Measurements from ENCODE around the gene CELF4. TPM values are rescaled to one million over a fixed set of nuclear protein-coding genes. Genes with fewer than 3 reads are reported as not detected.

The CELF4 gene
- total and polyA plus RNA-seq, 7 donors, result 0.60 to 5.0 (median 1.8) TPM; not detected in 1

DNA sequence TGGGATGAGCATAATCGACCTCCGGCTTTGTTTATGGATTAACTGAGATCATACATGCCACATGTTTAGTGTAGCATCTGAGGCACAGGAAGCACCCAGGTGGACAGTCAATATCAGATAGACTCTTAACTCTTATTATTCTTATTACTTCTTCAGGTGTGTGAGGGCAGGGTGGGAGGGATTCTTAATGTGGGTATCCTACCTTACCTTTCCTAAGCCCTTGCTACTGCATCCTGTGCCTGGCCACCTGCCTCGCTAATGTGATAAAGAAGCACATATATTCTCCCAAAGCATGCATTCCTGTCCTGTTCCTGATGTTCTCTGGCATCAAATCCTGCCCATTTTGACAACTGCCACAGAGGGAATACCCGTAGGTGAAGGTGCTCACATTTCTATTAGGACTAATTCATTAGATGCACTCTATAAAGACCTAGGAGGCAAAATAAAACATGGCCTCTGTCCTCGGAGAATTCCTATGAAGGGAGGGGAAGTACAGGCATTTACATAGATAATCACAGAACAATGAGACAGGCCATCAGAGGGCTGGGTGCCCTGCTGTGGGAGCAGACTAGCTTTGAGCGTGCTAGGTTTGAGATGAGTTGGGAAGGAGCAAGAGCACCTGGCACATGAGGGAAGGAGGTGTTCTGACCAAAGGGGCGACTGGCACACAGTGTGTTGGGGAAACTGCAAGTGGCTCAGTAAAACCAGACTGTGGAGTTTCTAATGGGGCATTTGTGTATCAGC lies 19.5 kb upstream of the CELF4 start:
- Histone ChIP-seq H3K27me3 (peaks cover 0 to 5% (median 0%) of the 10 kb centered on the region in 3 donors), H3K27ac (no peak overlapping the region), H3K36me3 (no peaks in the 10 kb centered on the region), H3K4me1 (no peaks in the 10 kb centered on the region), H3K9me3 (no peaks in the 10 kb centered on the region), H3K4me3 (no peak overlapping the region)
- no peak for TF ChIP-seq POLR2AphosphoS5 (IDR thresholded peaks at IDR 0.05)
- no peak for TF ChIP-seq CTCF (IDR thresholded peaks at IDR 0.05)
- no peak for TF ChIP-seq EP300 (IDR thresholded peaks at IDR 0.05)
- TF ChIP-seq POLR2A (IDR thresholded peaks at IDR 0.05), result no peak
- intact Hi-C loops (cut with DNase I), result no loop called here
- no peak for DNase-seq
- WGBS, 2 donors, result 69 to 80% methylated on average over 7 of the region's 7 CpGs

- peaks cover 0 to 14% (median 0%) of the 10 kb centered on the region in 3 donors for H3K27me3 ChIP-seq
- H3K4me3 ChIP-seq, result no peak overlapping the region
- no peak for TF ChIP-seq POLR2AphosphoS5 (IDR thresholded peaks at IDR 0.05)
- no peaks in the 10 kb centered on the region for H3K36me3 ChIP-seq
- WGBS, 2 donors, result 84 to 89% methylated on average over 3 of the region's 3 CpGs
- no peak for DNase-seq
- H3K9me3 ChIP-seq, result no peaks in the 10 kb centered on the region
- intact Hi-C loops (cut with DNase I), result no loop called here
- H3K27ac ChIP-seq, result no peak overlapping the region
- H3K4me1 ChIP-seq, result no peaks in the 10 kb centered on the region
Observed at GRCh38 chr18:37584217-37584616, 18.6 kb upstream of the CELF4 start.

GRCh38 chr18:37582261-37582660 lies 16.7 kb upstream of the CELF4 start:
- no peak overlapping the region for H3K27ac ChIP-seq
- no peaks in the 10 kb centered on the region for H3K36me3 ChIP-seq
- TF ChIP-seq POLR2A (IDR thresholded peaks at IDR 0.05) (no peak), EP300 (IDR thresholded peaks at IDR 0.05) (no peak), CTCF (IDR thresholded peaks at IDR 0.05) (no peak), POLR2AphosphoS5 (IDR thresholded peaks at IDR 0.05) (no peak)
- H3K27me3 ChIP-seq, result peaks cover 0 to 14% (median 0%) of the 10 kb centered on the region in 3 donors
- 71 to 74% methylated on average over 2 of the region's 2 CpGs for WGBS, 2 donors
- intact Hi-C loops (cut with DNase I), result no loop called here
- no peaks in the 10 kb centered on the region for H3K4me1 ChIP-seq
- H3K4me3 ChIP-seq, result no peak overlapping the region
- H3K9me3 ChIP-seq, result no peaks in the 10 kb centered on the region
- no peak for DNase-seq

DNA sequence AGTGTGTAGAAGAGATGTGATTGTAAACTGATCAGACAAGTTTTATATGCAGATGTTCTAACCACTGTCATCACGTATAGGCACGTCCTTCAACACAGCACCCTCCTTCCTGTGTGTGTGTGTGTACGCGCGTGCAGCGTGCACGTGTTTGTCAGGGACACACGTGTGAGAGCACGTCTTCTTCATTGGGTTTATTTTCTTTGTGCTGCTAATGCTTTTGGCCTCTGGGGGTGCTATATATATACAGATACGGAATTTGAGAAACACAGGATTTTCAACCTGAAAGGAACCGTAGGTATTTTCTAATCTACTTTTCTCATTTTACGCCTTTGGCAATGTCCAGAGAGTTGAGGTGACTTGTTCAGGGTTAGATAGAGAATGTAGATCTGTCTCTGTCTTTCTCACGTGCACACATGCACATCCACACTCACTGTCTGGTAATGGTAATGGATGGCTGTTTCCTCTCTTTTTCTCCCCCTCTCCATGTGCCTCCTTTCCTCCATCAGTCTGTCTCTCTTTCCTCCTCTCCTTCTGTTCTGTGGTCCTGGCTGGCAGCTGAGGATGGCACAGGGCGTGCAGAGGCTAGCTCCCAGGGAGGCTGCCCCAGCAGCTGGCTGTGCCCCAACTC lies 13.4 kb upstream of the CELF4 start:
- Histone ChIP-seq H3K36me3 (no peaks in the 10 kb centered on the region), H3K4me1 (no peaks in the 10 kb centered on the region), H3K9me3 (no peaks in the 10 kb centered on the region), H3K27ac (no peak overlapping the region), H3K27me3 (peaks cover 0 to 14% (median 0%) of the 10 kb centered on the region in 3 donors), H3K4me3 (no peak overlapping the region)
- 17% methylated on average over 14 of the region's 14 CpGs for WGBS, 2 donors
- DNase-seq, result no peak
- TF ChIP-seq CTCF (IDR thresholded peaks at IDR 0.05) (peak in 1 of 4 experiments; percentile 27), POLR2A (IDR thresholded peaks at IDR 0.05) (no peak), POLR2AphosphoS5 (IDR thresholded peaks at IDR 0.05) (no peak), EP300 (IDR thresholded peaks at IDR 0.05) (no peak)
- intact Hi-C loops (cut with DNase I), result no loop called here

GRCh38 chr18:37578182-37578678 lies 12.6 kb upstream of the CELF4 start:
- intact Hi-C loops (cut with DNase I), result no loop called here
- no peaks in the 10 kb centered on the region for H3K9me3 ChIP-seq
- TF ChIP-seq POLR2AphosphoS5 (IDR thresholded peaks at IDR 0.05) (no peak), CTCF (IDR thresholded peaks at IDR 0.05) (no peak), EP300 (IDR thresholded peaks at IDR 0.05) (no peak), POLR2A (IDR thresholded peaks at IDR 0.05) (no peak)
- peaks cover 0 to 14% (median 0%) of the 10 kb centered on the region in 3 donors for H3K27me3 ChIP-seq
- H3K27ac ChIP-seq, result no peak overlapping the region
- no peak overlapping the region for H3K4me3 ChIP-seq
- no peak for DNase-seq
- WGBS, 2 donors, result 26 to 52% methylated on average over 6 of the region's 6 CpGs
- no peaks in the 10 kb centered on the region for H3K36me3 ChIP-seq
- H3K4me1 ChIP-seq, result no peaks in the 10 kb centered on the region
